Measurements from ENCODE around the gene PKNOX2. TPM values are rescaled to one million over a fixed set of nuclear protein-coding genes. Genes with fewer than 3 reads are reported as not detected.

The PKNOX2 gene
- total and polyA plus RNA-seq, 10 of the 15 experiments (the other 5 are each of a cell fraction or from before 2014, with no cell fraction given): not detected

GRCh38 chr11:125390946-125391345 is 226.4 kb downstream of the PKNOX2 start:
- in situ Hi-C loops (cut with MboI) (no loop called here), intact Hi-C loops (cut with micrococcal nuclease; ENCODE audit: unreplicated experiment) (no loop called here)
- no peaks in the 10 kb centered on the region for H3K4me1 ChIP-seq (ENCODE audit: control insufficient read depth, insufficient read depth, low read length)
- no peaks in the 10 kb centered on the region for H3K79me2 ChIP-seq (ENCODE audit: control insufficient read depth, insufficient read depth, low read length)
- H4K20me1 ChIP-seq (ENCODE audit: control insufficient read depth, insufficient read depth): no peaks in the 10 kb centered on the region
- no peak for ATAC-seq
- DNase-seq (ENCODE audit: low read depth, low spot score): no peak
- H3K27me3 ChIP-seq (replicated peaks in 1 of 2; ENCODE audit: control insufficient read depth in 2 of 2, insufficient read depth in 2 of 2, low read length in 1 of 2): peaks cover 0 to 2% of the 10 kb centered on the region in 2 experiments; a peak in 3 of 4 replicates
- ChIA-PET RAD21 (ENCODE audit: unreplicated experiment) (no interaction called here), POLR2A (interaction anchor here (1.3 to 2.1 kb wide), 2 partner anchors 15 to 33 kb away, joined by 3 to 5 read pairs; no protein-coding TSS in a partner anchor), CTCF (interaction anchor here (1.2 to 2.0 kb wide), 4 partner anchors 8 to 45 kb away, joined by 3 to 8 read pairs (median 6); no protein-coding TSS in a partner anchor), SMC1A (ENCODE audit: uncharacterized antibody, unreplicated experiment) (interaction anchor here (0.7 to 1.7 kb wide), 8 partner anchors 10 to 598 kb away, joined by 3 to 8 read pairs (median 4); no protein-coding TSS in a partner anchor)
- no peaks in the 10 kb centered on the region for H3K36me3 ChIP-seq (ENCODE audit: control insufficient read depth in 2 of 2, insufficient read depth in 2 of 2, low read length in 1 of 2)
- no peak overlapping the region for H3K9ac ChIP-seq (ENCODE audit: control insufficient read depth, insufficient read depth, low read length)
- WGBS (ENCODE audit: insufficient coverage, insufficient replicate concordance, low lambda C conversion rate, missing lambda C conversion rate): 0% methylated on average over 5 of the region's 5 CpGs
- no peaks in the 10 kb centered on the region for H3K9me3 ChIP-seq (replicated peaks; ENCODE audit: control insufficient read depth, insufficient read depth, low read length)
- no peak for FAIRE-seq
- H2AFZ ChIP-seq (ENCODE audit: control insufficient read depth, low read depth, low read length): no peak overlapping the region
- no TSS peak for BruUV-seq (replicated peaks)
- H3K27ac ChIP-seq (ENCODE audit: control insufficient read depth, insufficient read depth): no peak overlapping the region
- H3K4me2 ChIP-seq (ENCODE audit: control insufficient read depth, insufficient read depth): no peak overlapping the region
- no peak overlapping the region for H3K4me3 ChIP-seq
- no peak for TF ChIP-seq RB1 (IDR thresholded peaks at IDR 0.05; ENCODE audit: borderline replicate concordance)
- no peak for TF ChIP-seq ZNF24 (IDR thresholded peaks at IDR 0.05)
- TF ChIP-seq ZZZ3 (IDR thresholded peaks at IDR 0.05; ENCODE audit: control insufficient read depth, insufficient read length, low read depth): no peak
- no peak for TF ChIP-seq E4F1 (IDR thresholded peaks at IDR 0.05; ENCODE audit: borderline replicate concordance, partially characterized antibody)
- no peak for TF ChIP-seq NBN (IDR thresholded peaks at IDR 0.05)
- TF ChIP-seq MXI1 (IDR thresholded peaks at IDR 0.05; ENCODE audit: low read depth, low read length): no peak
- no peak for TF ChIP-seq ZBTB33 (IDR thresholded peaks at IDR 0.05)
- TF ChIP-seq MTA2 (IDR thresholded peaks at IDR 0.05; ENCODE audit: low read depth): no peak
- no peak for TF ChIP-seq ESRRA (IDR thresholded peaks at IDR 0.05; ENCODE audit: low read length)
- TF ChIP-seq CEBPB (IDR thresholded peaks at IDR 0.05; ENCODE audit: borderline replicate concordance in 1 of 2, low read depth in 2 of 2, low read length in 2 of 2): no peak
- no peak for TF ChIP-seq HCFC1 (IDR thresholded peaks at IDR 0.05; ENCODE audit: low read length)
- TF ChIP-seq HDAC6 (IDR thresholded peaks at IDR 0.05; ENCODE audit: unreplicated experiment): no peak
- TF ChIP-seq ZBTB4 (CRISPR knock-in tag; IDR thresholded peaks at IDR 0.05): no peak
- no peak for TF ChIP-seq BCLAF1 (IDR thresholded peaks at IDR 0.05)
- no peak for TF ChIP-seq HDAC2 (IDR thresholded peaks at IDR 0.05)

All from GM12878 (cell line).